Hypothalamus (tissue), 51 donors: Measurements from ENCODE around the gene PDGFC.
"Not testable (repeated sequence)": the region's sequence is repeated elsewhere in the genome, so short reads cannot be mapped to it uniquely, and the experiment has no call there.

Source experiments
- DNase-seq, 51 donors: peaks; one replicate each; lab custom pipeline; 2025; lab: John Stamatoyannopoulos, UW

Gene PDGFC

GRCh38 chr4:156915221-156915620, 56.4 kb downstream of the PDGFC start:
- no peak for DNase-seq

GRCh38 chr4:156913234-156913633, 58.4 kb downstream of the PDGFC start:
- DNase-seq = no peak

DNA sequence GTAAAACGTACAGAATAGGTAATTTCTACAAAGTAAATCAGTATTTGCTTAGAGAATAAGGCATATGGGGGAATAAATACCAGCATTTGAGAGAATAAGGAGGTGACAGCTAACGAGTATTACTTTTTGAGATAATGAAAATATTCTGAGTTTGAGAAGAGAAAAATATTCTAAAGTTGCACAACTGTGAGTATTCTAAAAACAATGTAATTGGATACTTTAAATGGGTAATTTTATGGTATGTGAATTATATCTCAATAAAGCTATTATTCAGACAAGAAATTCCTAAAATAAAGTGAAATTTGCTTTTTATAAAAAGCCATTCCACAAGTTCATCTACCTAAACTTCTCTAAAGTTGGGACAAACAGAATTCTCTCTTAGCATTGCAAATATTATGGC, 62.6 kb downstream of the PDGFC start:
- no peak for DNase-seq

GRCh38 chr4:156906325-156906724, 65.3 kb downstream of the PDGFC start:
- DNase-seq = no peak

- DNase-seq = no peak
Measured at GRCh38 chr4:156901871-156902270, 69.7 kb downstream of the PDGFC start.

GRCh38 chr4:156898373-156899117, 73.1 kb downstream of the PDGFC start:
- DNase-seq = no peak

- no peak for DNase-seq
Measured at GRCh38 chr4:156896527-156896926, 75.1 kb downstream of the PDGFC start.

- no peak for DNase-seq
Measured at GRCh38 chr4:156894234-156894633, 77.4 kb downstream of the PDGFC start.

DNA sequence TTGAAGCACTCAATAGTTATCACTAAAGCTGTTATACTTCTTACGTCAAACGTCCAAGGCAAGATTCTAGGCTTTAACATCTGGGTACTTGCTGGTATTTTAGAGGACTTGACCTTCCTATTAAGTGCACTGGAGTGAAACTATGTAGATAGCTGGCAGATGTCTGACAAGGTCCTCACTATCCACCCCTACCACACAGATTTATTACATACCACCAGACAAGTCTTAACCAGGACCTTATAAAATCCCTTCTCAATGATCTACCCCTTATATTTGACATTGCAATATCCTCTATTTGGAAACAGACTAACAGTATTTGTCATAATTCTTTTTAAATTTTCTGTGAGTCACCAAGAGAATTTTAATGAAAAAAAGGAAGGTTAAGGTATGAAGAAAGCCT, 78.8 kb downstream of the PDGFC start:
- no peak for DNase-seq

DNA sequence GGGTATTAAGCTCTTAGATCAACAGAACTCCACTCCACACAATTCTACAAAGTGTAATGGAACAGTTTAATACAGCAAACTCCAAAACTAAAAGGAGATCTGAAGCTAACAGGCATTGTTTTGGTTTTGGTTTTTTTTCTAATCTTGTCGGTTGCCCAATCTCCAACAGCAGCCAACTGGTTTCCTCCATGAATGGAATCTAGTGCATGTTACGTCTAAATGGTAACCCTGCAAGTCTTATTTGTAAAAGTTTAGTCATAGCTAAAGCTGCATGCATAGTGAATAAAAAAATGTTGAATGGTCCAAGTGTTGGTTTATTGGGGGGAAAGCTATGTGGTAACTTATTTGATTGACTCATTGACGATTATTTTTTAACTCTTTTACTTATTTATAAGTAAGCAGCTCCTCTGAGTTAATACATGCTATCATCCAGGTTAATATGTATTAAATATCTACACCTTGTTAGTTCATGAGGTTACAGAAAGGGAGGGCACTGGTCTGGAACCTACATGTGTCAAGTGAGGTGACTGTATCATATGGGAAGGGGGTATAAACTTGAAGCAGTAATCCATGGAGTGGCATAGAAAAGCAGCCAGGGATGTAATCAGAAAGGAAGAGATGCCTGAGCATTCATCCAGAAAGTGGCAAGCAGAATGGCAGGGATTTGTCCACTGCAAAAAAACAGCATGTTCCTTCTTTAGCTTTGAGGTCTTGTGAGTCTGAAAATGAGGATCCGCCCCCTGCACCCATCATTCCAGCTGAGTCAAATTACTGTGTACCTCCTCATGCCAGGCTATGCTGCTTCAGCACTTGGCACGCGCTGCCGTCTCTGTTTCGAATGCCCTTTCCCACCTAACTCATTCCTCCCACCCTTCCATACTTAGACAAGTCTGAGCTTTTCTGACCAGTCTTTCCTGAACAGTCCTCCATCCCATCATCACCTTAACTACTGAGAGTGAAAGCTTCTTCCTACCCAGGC, 81.7 kb downstream of the PDGFC start:
- peak in 7 of 51 donors; percentile 0 to 5 (median 2) for DNase-seq

- DNase-seq = no peak
Measured at GRCh38 chr4:156888762-156889161, 82.8 kb downstream of the PDGFC start.

- no peak for DNase-seq
Measured at GRCh38 chr4:156886481-156886880, 85.1 kb downstream of the PDGFC start.

GRCh38 chr4:156885374-156885773, 86.2 kb downstream of the PDGFC start:
- DNase-seq = no peak

- no peak for DNase-seq
Measured at GRCh38 chr4:156884183-156884582, 87.4 kb downstream of the PDGFC start.

DNA sequence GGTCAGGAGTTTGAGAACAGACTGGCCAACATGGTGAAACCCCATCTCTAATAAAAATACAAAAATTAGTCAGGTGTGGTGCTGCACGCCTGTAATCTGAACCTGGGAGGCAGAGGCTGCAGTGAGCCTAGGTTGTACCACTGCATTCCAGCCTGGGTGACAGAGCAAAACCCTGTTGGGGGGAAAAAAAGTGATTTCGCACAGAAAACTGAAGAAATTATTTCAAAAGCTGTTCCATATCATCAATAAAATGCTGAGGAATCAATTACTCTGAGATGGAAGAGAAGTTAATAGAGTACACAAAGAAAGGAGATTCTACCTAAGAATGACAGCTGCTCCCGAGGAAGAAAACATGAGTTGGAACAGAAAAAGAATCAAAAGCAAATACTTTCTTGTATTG, 95.9 kb downstream of the PDGFC start:
- DNase-seq = no peak

DNA sequence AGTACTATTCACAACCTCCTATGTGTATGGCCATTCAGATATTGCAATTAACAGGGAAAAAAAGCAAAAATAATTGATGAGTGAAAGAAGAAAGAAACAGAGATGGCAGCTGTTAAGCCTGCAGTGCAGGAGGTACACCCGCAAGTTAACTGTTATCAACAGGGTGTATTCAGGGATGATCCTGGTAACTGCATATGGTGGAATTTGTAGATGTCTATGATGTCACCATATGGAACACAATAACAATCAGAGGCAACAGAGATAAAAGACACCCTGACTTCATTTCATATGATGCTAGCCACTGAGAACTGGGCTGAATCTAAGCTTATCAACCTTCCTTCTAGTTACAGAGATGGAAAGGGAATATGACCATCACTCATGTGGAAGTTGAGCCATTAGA, 96.5 kb downstream of the PDGFC start:
- no peak for DNase-seq

DNA sequence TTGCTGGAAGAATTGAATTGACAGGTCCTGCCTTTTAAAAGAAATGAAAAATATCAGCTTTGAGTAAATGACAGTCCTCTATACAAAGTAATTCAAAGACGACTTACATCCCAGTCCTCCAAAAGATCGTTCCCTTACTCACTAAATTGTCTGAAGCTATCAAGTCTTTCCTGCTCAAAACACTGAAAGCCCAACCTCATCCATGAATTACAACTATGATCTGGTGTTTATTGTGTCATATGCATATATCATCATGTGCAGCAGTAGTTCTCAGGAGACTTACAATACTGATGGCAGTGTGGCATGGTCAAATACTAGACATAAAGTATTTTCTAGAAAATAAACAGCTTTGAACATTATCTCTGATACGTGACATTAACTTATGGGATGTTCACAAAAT, 97.8 kb downstream of the PDGFC start:
- no peak for DNase-seq

DNA sequence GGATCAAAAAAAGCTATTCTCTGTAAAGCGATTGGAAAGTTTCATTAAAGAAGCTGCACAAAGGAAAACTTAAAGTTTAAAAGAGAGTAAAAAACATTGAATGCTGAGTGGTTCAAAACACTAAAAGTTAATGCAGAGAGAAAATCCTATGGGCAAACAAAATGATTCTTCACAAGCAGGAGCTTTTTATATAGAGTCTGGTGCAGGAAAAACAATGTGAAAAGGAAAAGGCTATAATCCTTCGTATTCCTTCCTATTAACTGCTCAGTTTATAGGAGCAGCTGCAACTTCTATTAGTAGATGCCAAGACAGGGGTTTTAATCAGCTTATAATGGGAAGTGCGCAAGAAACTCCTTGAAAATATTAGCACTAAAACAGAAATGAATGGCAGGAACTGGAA, 100.7 kb downstream of the PDGFC start:
- no peak for DNase-seq

DNA sequence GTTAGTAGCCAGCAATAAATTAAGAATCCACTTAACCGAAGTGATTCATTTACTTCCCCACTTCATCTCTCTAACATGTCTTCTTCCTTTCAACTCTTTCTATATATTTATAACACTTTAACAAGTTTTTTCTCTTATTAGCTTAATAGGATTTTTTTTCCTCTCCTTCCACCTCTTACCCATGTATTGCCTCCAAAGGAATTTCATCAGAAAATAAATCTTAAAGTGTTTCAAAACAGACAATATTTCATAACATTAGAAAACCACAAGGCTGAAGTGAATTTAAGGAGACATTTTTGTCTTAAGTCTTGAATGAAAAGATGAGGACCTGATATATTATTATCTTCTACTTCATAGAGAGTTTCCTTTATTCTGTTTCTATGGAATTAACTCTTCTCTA, 101.5 kb downstream of the PDGFC start:
- DNase-seq = no peak

- not testable (repeated sequence) for DNase-seq
Measured at GRCh38 chr4:156866088-156866487, 105.5 kb downstream of the PDGFC start.

- DNase-seq = no peak
Measured at GRCh38 chr4:156865451-156865850, 106.1 kb downstream of the PDGFC start.

DNA sequence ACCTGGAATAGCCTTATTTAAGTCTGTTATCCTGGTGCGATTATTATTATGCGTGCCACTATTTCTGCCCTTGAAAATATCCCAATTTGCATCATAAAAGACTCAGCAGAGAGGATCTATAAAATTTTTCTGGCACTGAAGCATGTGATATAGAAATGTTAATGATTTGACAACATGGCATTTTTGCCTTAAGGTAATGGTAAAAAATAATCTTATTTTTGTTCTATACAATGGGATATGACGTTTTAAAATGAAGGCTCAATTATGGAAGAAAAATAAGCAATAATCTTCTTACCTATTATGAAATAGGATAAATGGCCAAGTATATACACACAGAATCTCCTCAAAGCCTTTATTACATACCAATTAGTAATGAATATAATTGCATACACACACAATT, 113.5 kb downstream of the PDGFC start:
- no peak for DNase-seq
